GM11168 (cell line): ENCODE measurements around the gene ZFAND5.

Source experiments
- in situ Hi-C: fragments of 300-500 bp; cut with MboI; formaldehyde crosslinking; loops from one replicate; pipeline ENCODE4 v1.12.0; 2022; ENCODE audit warnings: low sequenced_read_pairs; ENCODE audit not compliant: unreplicated experiment

Gene ZFAND5

GRCh38 chr9:72332351-72332750, 32.7 kb downstream of the ZFAND5 start:
- in situ Hi-C loops: no loop called here

GRCh38 chr9:72327631-72328030, 37.4 kb downstream of the ZFAND5 start:
- in situ Hi-C loops: no loop called here

GRCh38 chr9:72326641-72327040, 38.4 kb downstream of the ZFAND5 start:
- in situ Hi-C loops: no loop called here

GRCh38 chr9:72324974-72325373, 40.0 kb downstream of the ZFAND5 start:
- in situ Hi-C loops: no loop called here

- in situ Hi-C loops: no loop called here
Observed at GRCh38 chr9:72322678-72323077, 42.3 kb downstream of the ZFAND5 start.

GRCh38 chr9:72322259-72322658, 42.7 kb downstream of the ZFAND5 start:
- in situ Hi-C loops: no loop called here

- in situ Hi-C loops: no loop called here
Observed at GRCh38 chr9:72315510-72316311, 49.3 kb downstream of the ZFAND5 start.

- in situ Hi-C loops: no loop called here
Observed at GRCh38 chr9:72315089-72315509, 49.9 kb downstream of the ZFAND5 start.

GRCh38 chr9:72313507-72313906, 51.5 kb downstream of the ZFAND5 start:
- in situ Hi-C loops: no loop called here

GRCh38 chr9:72312386-72312987, 52.5 kb downstream of the ZFAND5 start:
- in situ Hi-C loops: no loop called here

- in situ Hi-C loops: no loop called here
Observed at GRCh38 chr9:72309364-72310133, 55.5 kb downstream of the ZFAND5 start.

- in situ Hi-C loops: no loop called here
Observed at GRCh38 chr9:72306761-72307160, 58.2 kb downstream of the ZFAND5 start.

- in situ Hi-C loops: no loop called here
Observed at GRCh38 chr9:72305707-72306106, 59.3 kb downstream of the ZFAND5 start.

GRCh38 chr9:72305102-72305546, 59.9 kb downstream of the ZFAND5 start:
- in situ Hi-C loops: no loop called here

GRCh38 chr9:72304538-72304937, 60.5 kb downstream of the ZFAND5 start:
- in situ Hi-C loops: no loop called here
